ENCODE data around the gene ENTPD2. TPM values are rescaled to one million over a fixed set of nuclear protein-coding genes. Genes with fewer than 3 reads are reported as not detected.

The ENTPD2 gene
- total and polyA plus RNA-seq, 2 donors (not counting 1 experiment from before 2014, with no cell fraction given), result not detected

- POLR2A ChIA-PET, result no interaction called here
- ATAC-seq (ENCODE audit: low read depth), result no peak
- H3K9me3 Mint-ChIP-seq (ENCODE audit: insufficient read depth), result no peaks in the 10 kb centered on the region
These were observed 39.7 kb downstream of the ENTPD2 start for GRCh38 chr9:137014166-137014565.

DNA sequence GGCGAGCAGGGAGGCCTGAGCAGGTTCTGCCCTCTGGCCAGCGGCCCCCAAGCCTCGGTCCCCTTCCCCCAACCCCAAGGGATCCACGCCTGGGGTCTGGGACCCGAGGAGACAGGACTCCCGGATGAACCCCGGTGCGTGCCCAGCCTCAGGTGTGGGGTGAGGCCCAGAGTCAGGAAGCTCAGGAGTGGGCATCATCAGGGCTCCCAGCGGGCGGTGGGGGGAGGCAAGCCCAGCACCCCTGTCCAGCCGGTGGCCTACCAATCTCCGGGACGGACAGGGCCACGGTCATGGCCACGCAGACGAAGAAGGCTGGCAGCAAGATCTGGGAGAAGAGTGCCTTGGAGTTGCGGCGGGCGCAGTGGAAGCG lies 40.3 kb downstream of the ENTPD2 start:
- H3K4me1 Mint-ChIP-seq, result no peaks in the 10 kb centered on the region
- no peaks in the 10 kb centered on the region for H3K9me3 Mint-ChIP-seq (ENCODE audit: insufficient read depth)
- 97% methylated on average over 20 of the region's 20 CpGs for WGBS (ENCODE audit: insufficient coverage)
- intact Hi-C loops (cut with micrococcal nuclease), result no loop called here
- peaks cover 1 to 5% of the 10 kb centered on the region in 2 experiments for H3K36me3 ChIP-seq (replicated peaks in 1 of 2; ENCODE audit: control extremely low read depth in 1 of 2, control insufficient read depth in 1 of 2, extremely low read depth in 1 of 2, insufficient read depth in 2 of 2, low read length in 1 of 2)
- no peaks in the 10 kb centered on the region for H3K27me3 Mint-ChIP-seq
- no peak overlapping the region for H3K4me3 ChIP-seq (ENCODE audit: control extremely low read depth in 1 of 5, extremely low read depth in 1 of 5, insufficient read depth in 1 of 5, low read depth in 2 of 5, low read length in 4 of 5)
- H3K4me2 ChIP-seq (replicated peaks; ENCODE audit: low read depth, low read length, poor library complexity, severe bottlenecking), result no peak overlapping the region
- H4K20me1 ChIP-seq (ENCODE audit: control insufficient read depth, insufficient read depth, low read length, poor library complexity, severe bottlenecking), result no peaks in the 10 kb centered on the region
- H3K9me3 ChIP-seq (ENCODE audit: control extremely low read depth in 1 of 3, control insufficient read depth in 2 of 3, insufficient read depth in 1 of 3, low read length in 2 of 3), result no peaks in the 10 kb centered on the region
- no peak overlapping the region for H3K9ac ChIP-seq (ENCODE audit: low read length)
- H3K4me3 Mint-ChIP-seq, result no peak overlapping the region
- ATAC-seq (ENCODE audit: low read depth) (no peak), DNase-seq (no peak)
- no peak for TF ChIP-seq CTCF (IDR thresholded peaks at IDR 0.05)
- no peak for TF ChIP-seq EZH2 (IDR thresholded peaks at IDR 0.05; ENCODE audit: borderline replicate concordance, insufficient read depth, low read depth, low read length, poor library complexity, severe bottlenecking)
- no peaks in the 10 kb centered on the region for H3K27me3 ChIP-seq (replicated peaks in 1 of 4; ENCODE audit: control extremely low read depth in 1 of 4, control insufficient read depth in 3 of 4, insufficient read depth in 4 of 4, low read length in 3 of 4)
- H3K27ac ChIP-seq (ENCODE audit: low read length in 2 of 2), result no peak overlapping the region
- no peak overlapping the region for H3K27ac Mint-ChIP-seq
- H3K4me1 ChIP-seq (ENCODE audit: control insufficient read depth in 2 of 2, insufficient read depth in 2 of 2, low read length in 2 of 2), result no peaks in the 10 kb centered on the region
- ChIA-PET CTCF (no interaction called here), POLR2A (no interaction called here)
- no peak overlapping the region for H2AFZ ChIP-seq (ENCODE audit: insufficient read depth, low read depth, low read length, poor library complexity, severe bottlenecking)
- no peaks in the 10 kb centered on the region for H3K79me2 ChIP-seq (ENCODE audit: control insufficient read depth, insufficient read depth, low read length)

More at GRCh38 chr9:137014166-137014565, 39.7 kb downstream of the ENTPD2 start:
- CTCF ChIA-PET, result interaction anchor here (1.2 kb wide), 1 partner anchor 21 kb away, joined by 3 read pairs; no protein-coding TSS in a partner anchor
- Mint-ChIP-seq H3K27me3 (no peaks in the 10 kb centered on the region), H3K4me1 (no peaks in the 10 kb centered on the region), H3K4me3 (no peak overlapping the region), H3K27ac (no peak overlapping the region)
- H3K9me3 ChIP-seq (ENCODE audit: control extremely low read depth in 1 of 3, control insufficient read depth in 2 of 3, insufficient read depth in 1 of 3, low read length in 2 of 3), result no peaks in the 10 kb centered on the region
- no peaks in the 10 kb centered on the region for H3K79me2 ChIP-seq (ENCODE audit: control insufficient read depth, insufficient read depth, low read length)
- no peak overlapping the region for H2AFZ ChIP-seq (ENCODE audit: insufficient read depth, low read depth, low read length, poor library complexity, severe bottlenecking)
- H3K9ac ChIP-seq (ENCODE audit: low read length), result no peak overlapping the region
- no peak overlapping the region for H3K4me3 ChIP-seq (ENCODE audit: control extremely low read depth in 1 of 5, extremely low read depth in 1 of 5, insufficient read depth in 1 of 5, low read depth in 2 of 5, low read length in 4 of 5)
- no peaks in the 10 kb centered on the region for H3K4me1 ChIP-seq (ENCODE audit: control insufficient read depth in 2 of 2, insufficient read depth in 2 of 2, low read length in 2 of 2)
- peaks cover 1 to 5% of the 10 kb centered on the region in 2 experiments for H3K36me3 ChIP-seq (replicated peaks in 1 of 2; ENCODE audit: control extremely low read depth in 1 of 2, control insufficient read depth in 1 of 2, extremely low read depth in 1 of 2, insufficient read depth in 2 of 2, low read length in 1 of 2)
- H3K4me2 ChIP-seq (replicated peaks; ENCODE audit: low read depth, low read length, poor library complexity, severe bottlenecking), result no peak overlapping the region
- H3K27me3 ChIP-seq (replicated peaks in 1 of 4; ENCODE audit: control extremely low read depth in 1 of 4, control insufficient read depth in 3 of 4, insufficient read depth in 4 of 4, low read length in 3 of 4), result no peaks in the 10 kb centered on the region
- no peaks in the 10 kb centered on the region for H4K20me1 ChIP-seq (ENCODE audit: control insufficient read depth, insufficient read depth, low read length, poor library complexity, severe bottlenecking)
- TF ChIP-seq CTCF (IDR thresholded peaks at IDR 0.05) (no peak), EZH2 (IDR thresholded peaks at IDR 0.05; ENCODE audit: borderline replicate concordance, insufficient read depth, low read depth, low read length, poor library complexity, severe bottlenecking) (no peak)
- intact Hi-C loops (cut with micrococcal nuclease), result no loop called here
- no peak overlapping the region for H3K27ac ChIP-seq (ENCODE audit: low read length in 2 of 2)
- DNase-seq, result no peak
- 92% methylated on average over 23 of the region's 23 CpGs for WGBS (ENCODE audit: insufficient coverage)
